ENCODE results near the gene ST6GAL1.
"Not testable (repeated sequence)": the region's sequence is repeated elsewhere in the genome, so short reads cannot be mapped to it uniquely, and the experiment has no call there.

Gene ST6GAL1

GRCh38 chr3:187054433-187054832 lies 124.1 kb downstream of the ST6GAL1 start:
- DNase-seq, result not testable (repeated sequence)

GRCh38 chr3:187057803-187058202 lies 127.5 kb downstream of the ST6GAL1 start:
- DNase-seq, result not testable (repeated sequence)

GRCh38 chr3:187061748-187062147 lies 131.4 kb downstream of the ST6GAL1 start:
- DNase-seq, result no peak

DNA sequence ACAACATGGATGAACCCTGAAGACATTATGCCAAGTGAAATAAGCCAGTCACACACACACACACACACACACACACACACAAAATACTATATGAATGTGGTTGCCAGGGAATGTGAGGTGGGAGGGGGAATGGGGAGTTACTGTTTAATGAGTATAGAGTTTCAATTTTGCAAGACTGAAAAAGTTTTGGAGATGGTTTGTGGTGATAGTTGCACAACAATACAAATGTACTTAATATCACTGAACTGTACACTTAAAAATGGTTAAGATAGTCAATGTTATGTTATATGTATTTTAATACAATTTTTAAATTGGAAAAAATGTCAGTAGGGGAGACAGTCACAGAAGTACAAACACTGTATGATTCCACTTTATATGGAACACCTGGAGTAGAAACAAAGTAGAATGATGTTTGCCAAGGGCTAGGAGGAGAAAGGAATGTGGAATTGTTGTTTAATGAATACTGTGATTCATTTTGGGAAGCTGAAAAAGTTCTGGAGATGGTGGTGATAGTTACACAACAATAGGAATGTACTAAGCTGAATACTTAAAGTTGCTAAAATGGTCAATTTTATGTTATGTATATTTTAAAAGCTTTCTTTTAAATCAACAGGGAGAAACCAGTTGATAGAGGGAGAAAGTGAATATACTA lies 132.3 kb downstream of the ST6GAL1 start:
- no peak for DNase-seq

DNA sequence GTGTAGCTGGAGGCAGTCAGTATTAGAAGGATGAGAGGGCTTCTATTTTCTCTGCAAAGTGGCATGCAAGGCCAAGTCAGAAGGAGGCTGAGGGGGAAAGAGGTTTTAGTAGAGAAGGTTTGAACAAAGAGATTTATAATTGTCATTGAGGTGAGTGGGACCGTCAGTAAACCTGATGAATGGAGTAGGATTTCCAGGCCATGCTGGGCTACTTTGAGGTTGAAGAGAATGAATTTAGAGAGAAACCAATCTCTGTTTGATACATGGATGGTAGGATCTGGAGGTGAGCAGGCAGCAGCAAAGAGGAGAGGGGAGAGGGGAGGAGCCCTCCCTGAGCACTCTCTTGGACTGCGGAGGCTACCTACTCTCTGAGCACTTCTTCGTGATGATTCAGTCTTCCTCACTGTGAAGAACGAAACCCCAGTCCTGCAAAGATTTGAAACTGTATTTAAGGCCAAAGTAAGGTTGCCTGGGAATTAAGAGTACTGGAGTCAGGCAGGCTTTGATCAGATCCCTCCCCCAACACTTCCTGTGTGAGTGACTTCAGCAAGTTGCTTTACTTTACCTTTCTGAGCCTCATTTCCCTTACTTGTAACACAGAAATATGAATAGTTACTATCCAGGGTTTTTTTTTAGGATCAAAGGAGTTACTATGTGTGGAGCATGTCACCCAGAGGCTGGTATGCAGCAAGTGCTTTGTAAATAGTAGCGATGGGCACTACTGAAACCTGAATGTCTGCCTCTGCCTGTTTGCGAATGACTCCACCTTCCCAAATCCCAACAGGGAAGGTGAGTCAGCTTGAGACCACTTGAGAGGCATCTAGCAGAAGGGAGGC lies 133.2 kb downstream of the ST6GAL1 start:
- DNase-seq, result no peak

GRCh38 chr3:187064210-187065115 lies 134.1 kb downstream of the ST6GAL1 start:
- no peak for DNase-seq

GRCh38 chr3:187066228-187066995 lies 136.1 kb downstream of the ST6GAL1 start:
- DNase-seq, result peak; percentile 31

DNA sequence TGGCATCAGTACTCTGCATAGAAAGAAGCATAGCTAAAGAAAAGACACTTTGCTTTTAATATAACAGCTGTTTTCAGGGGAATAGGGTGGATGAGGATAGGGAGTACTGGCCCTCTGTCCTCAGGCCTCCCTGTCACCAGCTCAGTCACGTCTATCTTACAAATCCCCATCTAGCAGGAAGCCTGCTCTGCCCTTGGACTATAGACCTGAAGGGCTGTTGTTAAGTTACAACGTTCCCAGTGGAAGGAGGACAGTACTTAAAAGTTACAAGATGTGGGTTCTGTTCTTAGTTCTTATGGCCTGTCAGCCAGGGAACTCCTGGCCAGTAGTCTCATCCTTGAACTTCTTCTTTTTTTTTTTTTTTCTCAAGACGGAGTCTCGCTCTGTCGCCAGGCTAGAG lies 138.5 kb downstream of the ST6GAL1 start:
- no peak for DNase-seq

GRCh38 chr3:187069857-187070516 lies 139.7 kb downstream of the ST6GAL1 start:
- DNase-seq, result no peak

GRCh38 chr3:187072102-187072501 lies 141.8 kb downstream of the ST6GAL1 start:
- no peak for DNase-seq

GRCh38 chr3:187072511-187072910 lies 142.2 kb downstream of the ST6GAL1 start:
- no peak for DNase-seq

GRCh38 chr3:187073581-187074098 lies 143.3 kb downstream of the ST6GAL1 start:
- DNase-seq, result no peak

DNA sequence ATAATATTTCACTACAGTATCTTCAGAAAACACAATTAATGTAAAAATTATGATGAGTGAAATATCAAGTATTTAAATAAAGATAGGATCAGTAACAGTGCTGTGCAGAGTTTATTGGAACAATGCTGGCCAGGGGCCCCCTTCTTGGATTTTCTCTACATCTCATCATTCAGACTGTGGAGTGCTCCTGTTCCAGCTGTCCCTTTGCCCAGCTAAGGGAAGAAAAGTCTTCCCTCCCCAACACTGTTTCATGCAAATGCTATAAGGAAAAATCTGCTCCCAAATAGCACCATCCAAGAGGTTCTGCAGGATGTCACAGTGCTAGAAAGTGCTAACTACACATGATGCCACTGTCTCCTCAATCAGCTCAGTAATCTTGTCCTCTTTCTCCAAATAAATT lies 144.5 kb downstream of the ST6GAL1 start:
- DNase-seq, result no peak

- DNase-seq, result no peak
These were observed 146.0 kb downstream of the ST6GAL1 start for GRCh38 chr3:187076297-187076696.

GRCh38 chr3:187077085-187077484 lies 146.8 kb downstream of the ST6GAL1 start:
- no peak for DNase-seq

DNA sequence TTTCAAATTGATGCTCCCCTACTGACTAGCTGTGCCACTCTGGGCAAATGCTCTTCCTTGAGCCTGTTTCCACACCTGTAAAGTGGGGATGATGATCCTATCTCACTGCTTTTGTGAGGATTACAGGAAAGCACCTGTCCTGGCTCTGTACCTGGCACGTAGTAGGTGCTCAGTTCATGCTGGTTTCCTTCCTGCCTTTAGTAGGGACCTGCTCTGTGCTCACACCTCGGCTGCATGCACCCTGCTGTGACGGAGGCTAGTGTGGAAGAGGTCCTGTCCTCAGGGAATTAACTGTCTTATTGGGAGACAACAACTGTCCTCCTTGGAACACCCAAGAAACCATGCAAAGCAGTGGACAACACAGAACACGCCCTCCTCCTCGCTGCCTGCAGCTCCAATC lies 147.2 kb downstream of the ST6GAL1 start:
- no peak for DNase-seq

DNA sequence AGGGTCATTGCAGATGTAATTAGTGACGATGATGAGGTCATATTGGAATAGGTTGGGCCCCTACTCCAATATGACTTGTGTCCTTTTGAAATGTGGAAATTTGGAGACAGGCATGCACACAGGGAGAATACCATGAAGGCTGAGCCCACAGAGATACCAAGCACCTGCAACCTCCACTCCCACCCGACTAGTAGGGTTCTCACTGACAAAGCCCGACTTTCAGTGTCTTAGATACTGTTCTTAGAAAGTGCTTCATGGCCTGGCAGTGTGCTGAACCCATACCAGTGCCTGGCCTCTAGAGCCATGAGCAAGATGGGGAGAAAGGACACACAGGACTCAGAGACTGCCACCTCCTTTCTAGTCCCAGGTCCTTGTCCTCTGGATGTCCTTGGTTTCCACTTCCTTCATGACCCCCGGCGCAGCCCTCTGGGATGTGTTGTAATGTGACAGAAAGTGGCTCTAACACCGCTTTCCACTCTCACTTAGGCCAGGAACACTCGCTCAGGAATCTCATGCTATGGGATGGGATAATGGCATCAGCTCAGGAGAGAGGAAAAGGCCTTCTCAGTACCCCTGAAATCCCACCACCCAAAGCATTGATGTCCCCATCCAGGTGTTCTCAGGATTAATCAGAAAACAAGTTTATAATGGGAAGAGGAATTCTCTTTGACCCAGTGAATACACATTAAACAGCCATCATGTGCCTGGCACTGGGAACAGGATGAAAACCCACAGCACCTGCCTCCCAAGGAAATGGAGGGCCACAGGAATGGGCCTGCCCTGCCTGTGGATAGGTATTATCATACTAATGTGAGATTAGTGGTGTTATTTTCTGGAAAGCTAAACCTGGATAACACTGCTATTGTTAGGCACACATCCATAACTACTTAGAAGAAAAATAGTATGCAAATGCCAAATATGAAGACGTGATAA lies 149.0 kb downstream of the ST6GAL1 start:
- DNase-seq, result no peak

DNA sequence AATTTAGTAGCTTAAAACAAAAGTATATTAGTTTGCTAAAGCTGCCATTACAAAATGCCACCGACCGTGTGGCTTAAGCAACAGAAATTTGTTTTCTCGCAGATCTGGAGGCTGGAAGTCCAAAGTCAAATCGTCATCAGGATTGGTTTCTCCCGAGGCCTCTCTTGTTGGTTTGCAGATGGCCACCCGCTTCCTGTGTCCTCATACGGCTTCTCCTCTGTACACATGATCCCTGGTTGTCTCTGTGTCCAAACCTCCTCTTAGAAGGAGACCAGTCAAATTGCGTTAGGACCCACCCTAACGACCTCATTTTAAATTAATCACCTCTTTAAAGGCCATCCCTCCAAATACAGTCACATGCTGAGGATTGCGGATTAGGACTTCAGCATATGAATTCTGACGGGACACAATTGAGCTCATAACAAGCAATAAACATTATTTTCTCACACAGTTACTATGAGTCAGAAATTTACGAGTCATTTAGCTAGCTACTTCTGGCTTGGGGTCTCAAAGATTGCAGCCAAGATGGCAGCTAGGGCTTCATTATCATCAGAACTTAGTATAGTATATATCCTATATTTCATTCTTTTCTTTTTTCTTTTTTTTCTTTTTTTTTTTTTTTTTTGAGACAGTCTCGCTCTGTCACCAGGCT lies 150.6 kb downstream of the ST6GAL1 start:
- no peak for DNase-seq

- no peak for DNase-seq
These were observed 152.5 kb downstream of the ST6GAL1 start for GRCh38 chr3:187082758-187083375.

GRCh38 chr3:187084126-187084525 lies 153.8 kb downstream of the ST6GAL1 start:
- no peak for DNase-seq
